NB4 (cell line): Measurements from ENCODE around the gene WDR36.

ENCODE experiments used
- CTCF ChIP-seq: IDR thresholded peaks from one replicate; pipeline ENCODE4 v1.5.1; 2012; ENCODE audit warnings: low read depth, low read length
- MAX ChIP-seq: IDR thresholded peaks from 2 replicates; pipeline ENCODE4 v1.6.1; 2011; ENCODE audit warnings: low read depth, low read length

- TF ChIP-seq CTCF (no peak), MAX (no peak)
Observed at GRCh38 chr5:111058064-111058463, 34.1 kb upstream of the WDR36 start.
